HL-60 (cell line): Measurements from ENCODE around the gene HOXD13.

ENCODE experiments used
- CTCF ChIP-seq: IDR thresholded peaks from one replicate; pipeline ENCODE4 v1.5.1; 2011; ENCODE audit warnings: low read length, control low read depth, inconsistent platforms; ENCODE audit not compliant: insufficient read depth
- GABPA ChIP-seq: IDR thresholded peaks from 2 replicates; pipeline ENCODE4 v1.6.1; 2012; ENCODE audit warnings: low read depth
- POLR2AphosphoS5 ChIP-seq: IDR thresholded peaks from 2 replicates; pipeline ENCODE4 v1.6.1; 2012; ENCODE audit warnings: low read depth
- REST ChIP-seq: IDR thresholded peaks from 2 replicates; pipeline ENCODE4 v1.6.1; 2012; ENCODE audit warnings: low read depth; ENCODE audit not compliant: insufficient replicate concordance
- SPI1 ChIP-seq: IDR thresholded peaks from 2 replicates; pipeline ENCODE4 v1.6.1; 2012; ENCODE audit warnings: low read depth, mild to moderate bottlenecking, borderline replicate concordance

GRCh38 chr2:176099728-176100546, 7.4 kb downstream of the HOXD13 start, which contains the start of gene HOXD12:
- TF ChIP-seq GABPA (no peak), CTCF (no peak), POLR2AphosphoS5 (no peak), REST (no peak), SPI1 (no peak)
